Measurements from ENCODE around the gene ANTXR1. TPM values are rescaled to one million over a fixed set of nuclear protein-coding genes. Genes with fewer than 3 reads are reported as not detected.
A peak's percentile ranks its signal among the peaks of the same experiment; 100 is the strongest.

ANTXR1 gene
- total RNA-seq, 1 donor from 2014 or later = 35.5 TPM

- DNase-seq (ENCODE audit: low read depth) = no peak
- no peak for TF ChIP-seq CTCF (IDR thresholded peaks at IDR 0.05; ENCODE audit: insufficient read depth, low read length, poor library complexity, severe bottlenecking)
- Histone ChIP-seq H3K36me3 (ENCODE audit: control insufficient read depth, insufficient read depth, low read length) (no peaks in the 10 kb centered on the region), H3K4me3 (ENCODE audit: low read depth, low read length) (no peak overlapping the region), H3K27me3 (ENCODE audit: control insufficient read depth, insufficient read depth, low read length) (no peaks in the 10 kb centered on the region)
Measured at GRCh38 chr2:69007169-69007568, 5.8 kb upstream of the ANTXR1 start.

- no peak for DNase-seq (ENCODE audit: low read depth)
- Histone ChIP-seq H3K36me3 (ENCODE audit: control insufficient read depth, insufficient read depth, low read length) (no peaks in the 10 kb centered on the region), H3K4me3 (ENCODE audit: low read depth, low read length) (no peak overlapping the region), H3K27me3 (ENCODE audit: control insufficient read depth, insufficient read depth, low read length) (no peaks in the 10 kb centered on the region)
- no peak for TF ChIP-seq CTCF (IDR thresholded peaks at IDR 0.05; ENCODE audit: insufficient read depth, low read length, poor library complexity, severe bottlenecking)
Measured at GRCh38 chr2:69007603-69008002, 5.4 kb upstream of the ANTXR1 start.

GRCh38 chr2:69010437-69011194 is 2.4 kb upstream of the ANTXR1 start:
- no peak for TF ChIP-seq CTCF (IDR thresholded peaks at IDR 0.05; ENCODE audit: insufficient read depth, low read length, poor library complexity, severe bottlenecking)
- Histone ChIP-seq H3K4me3 (ENCODE audit: low read depth, low read length) (no peak overlapping the region), H3K27me3 (ENCODE audit: control insufficient read depth, insufficient read depth, low read length) (no peaks in the 10 kb centered on the region), H3K36me3 (ENCODE audit: control insufficient read depth, insufficient read depth, low read length) (no peaks in the 10 kb centered on the region)
- DNase-seq (ENCODE audit: low read depth) = no peak

GRCh38 chr2:69011611-69012157 is 1.3 kb upstream of the ANTXR1 start:
- TF ChIP-seq CTCF (IDR thresholded peaks at IDR 0.05; ENCODE audit: insufficient read depth, low read length, poor library complexity, severe bottlenecking) = no peak
- H3K27me3 ChIP-seq (ENCODE audit: control insufficient read depth, insufficient read depth, low read length) = no peaks in the 10 kb centered on the region
- no peaks in the 10 kb centered on the region for H3K36me3 ChIP-seq (ENCODE audit: control insufficient read depth, insufficient read depth, low read length)
- no peak overlapping the region for H3K4me3 ChIP-seq (ENCODE audit: low read depth, low read length)
- DNase-seq (ENCODE audit: low read depth) = no peak

- Histone ChIP-seq H3K36me3 (ENCODE audit: control insufficient read depth, insufficient read depth, low read length) (no peaks in the 10 kb centered on the region), H3K27me3 (ENCODE audit: control insufficient read depth, insufficient read depth, low read length) (no peaks in the 10 kb centered on the region), H3K4me3 (ENCODE audit: low read depth, low read length) (peak overlapping the region; percentile 78)
- TF ChIP-seq CTCF (IDR thresholded peaks at IDR 0.05; ENCODE audit: insufficient read depth, low read length, poor library complexity, severe bottlenecking) = peak; percentile 80
- no peak for DNase-seq (ENCODE audit: low read depth)
Measured at GRCh38 chr2:69012310-69013141, 453 bp upstream of the ANTXR1 start.

All from kidney epithelial cell (primary cell).